Liver (tissue), 9 donors: ENCODE measurements around the gene CABS1. TPM values are rescaled to one million over a fixed set of nuclear protein-coding genes. Genes with fewer than 3 reads are reported as not detected.

Experiments
- DNase-seq: peaks from one replicate; pipeline ENCODE4 v3.0.0-alpha.2; 2017; ENCODE audit warnings: low spot score
- H3K27ac ChIP-seq, 2 donors: one replicate each; pipeline ENCODE4 v1.7.0; 2013; ENCODE audit warnings: inconsistent platforms in 2 of 2, low read length in 2 of 2, control low read depth in 1 of 2, low read depth in 1 of 2, mild to moderate bottlenecking in 1 of 2
- H3K27me3 ChIP-seq, 4 donors: one replicate each; pipeline versions ENCODE4 v1.6.1 to v1.7.0; 2013; ENCODE audit warnings: low read length in 3 of 4, inconsistent platforms in 1 of 4, mild to moderate bottlenecking in 1 of 4, moderate library complexity in 1 of 4; ENCODE audit not compliant: control insufficient read depth in 4 of 4, insufficient read depth in 4 of 4
- H3K36me3 ChIP-seq, 4 donors: one replicate each; pipeline versions ENCODE4 v1.6.1 to v1.7.0; 2013; ENCODE audit warnings: low read length in 3 of 4, mild to moderate bottlenecking in 3 of 4, low read depth in 1 of 4, moderate library complexity in 1 of 4; ENCODE audit not compliant: control insufficient read depth in 4 of 4, insufficient read depth in 3 of 4
- H3K4me1 ChIP-seq, 4 donors: one replicate each; pipeline versions ENCODE4 v1.6.1 to v1.7.0; 2013; ENCODE audit warnings: low read length in 3 of 4, mild to moderate bottlenecking in 3 of 4, moderate library complexity in 1 of 4; ENCODE audit not compliant: control insufficient read depth in 4 of 4, insufficient read depth in 4 of 4
- H3K4me3 ChIP-seq, 3 donors: one replicate each; pipeline versions ENCODE4 v1.6.1 to v1.7.0; 2013; ENCODE audit warnings: low read length in 3 of 3, control low read depth in 1 of 3, low read depth in 1 of 3, mild to moderate bottlenecking in 1 of 3
- H3K9ac ChIP-seq, 2 donors: one replicate each; pipeline ENCODE4 v1.7.0; 2013; ENCODE audit warnings: low read length in 2 of 2, mild to moderate bottlenecking in 2 of 2, moderate library complexity in 2 of 2, control low read depth in 1 of 2, low read depth in 1 of 2
- H3K9me3 ChIP-seq, 4 donors: one replicate each; pipeline versions ENCODE4 v1.6.1 to v1.7.0; 2013; ENCODE audit warnings: low read length in 3 of 4; ENCODE audit not compliant: control insufficient read depth in 4 of 4
- EGR1 ChIP-seq, 2 donors: IDR thresholded peaks; 2 replicates each; pipeline ENCODE4 v1.6.1; 2016 to 2018; ENCODE audit warnings: antibody characterized with exemption in 2 of 2, low read depth in 2 of 2
- FOXA1 ChIP-seq: IDR thresholded peaks from 2 replicates; pipeline ENCODE4 v1.6.1; 2016; ENCODE audit warnings: antibody characterized with exemption
- FOXA2 ChIP-seq: IDR thresholded peaks from 2 replicates; pipeline ENCODE4 v1.6.1; 2016; ENCODE audit warnings: antibody characterized with exemption
- GABPA ChIP-seq, 2 donors: IDR thresholded peaks in 1 of 2; conservative IDR thresholded peaks in 1 of 2; 2 replicates each; pipeline ENCODE4 v1.6.1; 2016; ENCODE audit warnings: antibody characterized with exemption in 2 of 2, mild to moderate bottlenecking in 1 of 2, moderate library complexity in 1 of 2
- HNF4A ChIP-seq, 2 donors: conservative IDR thresholded peaks; 2 replicates each; pipeline ENCODE4 v1.6.1; 2016; ENCODE audit warnings: antibody characterized with exemption in 2 of 2, mild to moderate bottlenecking in 2 of 2
- HNF4G ChIP-seq: IDR thresholded peaks from 2 replicates; pipeline ENCODE4 v1.6.1; 2016; ENCODE audit warnings: antibody characterized with exemption
- JUND ChIP-seq, 2 donors: IDR thresholded peaks; 2 replicates each; pipeline ENCODE4 v1.6.1; 2016; ENCODE audit warnings: antibody characterized with exemption in 2 of 2
- NR2F2 ChIP-seq: IDR thresholded peaks from 2 replicates; pipeline ENCODE4 v1.6.1; 2016; ENCODE audit warnings: antibody characterized with exemption
- RAD21 ChIP-seq, 2 donors: IDR thresholded peaks; 2 replicates each; pipeline ENCODE4 v1.6.1; 2016; ENCODE audit warnings: antibody characterized with exemption in 2 of 2, mild to moderate bottlenecking in 2 of 2
- RXRA ChIP-seq, 2 donors: IDR thresholded peaks; 2 replicates each; pipeline ENCODE4 v1.6.1; 2017 to 2018; ENCODE audit warnings: antibody characterized with exemption in 2 of 2, mild to moderate bottlenecking in 1 of 2
- TAF1 ChIP-seq: conservative IDR thresholded peaks from 2 replicates; pipeline ENCODE4 v1.6.1; 2016; ENCODE audit warnings: antibody characterized with exemption, mild to moderate bottlenecking
- YY1 ChIP-seq: IDR thresholded peaks from 2 replicates; pipeline ENCODE4 v1.6.1; 2016; ENCODE audit warnings: antibody characterized with exemption, mild to moderate bottlenecking
- WGBS: extraction: QIAGEN DNeasy Blood & Tissue Kit; methylation state at CpG from one replicate; pipeline ENCODE4 v1.1.7; 2013; 5-methylcytosine and 5-hydroxymethylcytosine counted together
- polyA plus RNA-seq, 2 donors: library from polyadenylated mRNA; stranded (reverse) in 1 of 2; unstranded in 1 of 2; fragments of 200-250 nt in 1 of 2; fragments of >200 nt in 1 of 2; fragmentation: Nextera tagmentation in 1 of 2; extraction: Ambion mirVana in 1 of 2; gene quantifications; one replicate each; pipeline versions ENCODE4 v1.2.1 to v1.2.3, GENCODE V29; 2013 to 2015
- total RNA-seq, 2 donors: library from RNA; depleted of rRNA; stranded (reverse); fragments of >200 nt; gene quantifications; one replicate each; pipeline ENCODE4 v1.2.3, GENCODE V29; 2014
- TF ChIP-seq, protein P1 (sequence below): IDR thresholded peaks from 2 replicates; pipeline ENCODE4 v1.6.1; 2016; ENCODE audit warnings: antibody characterized with exemption
- TF ChIP-seq, protein P2 (sequence below): fragments of 150-350 bp; IDR thresholded peaks from 2 replicates; pipeline ENCODE4 v1.5.1; 2017; ENCODE audit warnings: improper control_type of control experiment, low read depth, low read length; ENCODE audit not compliant: missing input control
- TF ChIP-seq, protein P3 (sequence below): IDR thresholded peaks from 2 replicates; pipeline ENCODE4 v1.6.1; 2016; ENCODE audit warnings: antibody characterized with exemption
- TF ChIP-seq, protein P4 (sequence below): IDR thresholded peaks from 2 replicates; pipeline ENCODE4 v1.6.1; 2016; ENCODE audit warnings: antibody characterized with exemption
- TF ChIP-seq, protein P5 (sequence below): IDR thresholded peaks from 2 replicates; pipeline ENCODE4 v1.6.1; 2016; ENCODE audit warnings: antibody characterized with exemption, mild to moderate bottlenecking
- donor health status: healthy.
- donor health status: healthy.
- donor health status: healthy.
- donor health status: healthy.
- donor health status: healthy.

Gene CABS1
- total and polyA plus RNA-seq, 4 donors, result not detected

DNA sequence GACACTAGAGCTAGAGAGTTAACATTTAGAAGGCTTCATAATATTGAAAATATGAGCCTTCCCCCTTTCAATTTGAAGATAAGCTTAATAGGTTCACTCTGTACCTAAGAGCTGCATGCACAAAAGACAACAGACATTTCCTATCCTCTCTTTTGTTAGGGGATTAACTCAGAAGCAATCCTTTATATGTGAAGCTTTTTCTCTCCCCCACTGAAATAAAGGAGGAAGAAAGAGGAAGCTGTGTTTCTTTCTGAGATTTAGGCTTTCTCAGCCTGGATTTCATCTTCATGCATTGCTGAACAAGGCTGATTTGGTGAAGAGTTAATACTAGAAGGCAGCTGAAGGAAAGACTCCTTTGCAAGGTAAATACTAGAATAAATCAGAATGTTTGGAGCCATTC is 21.0 kb upstream of the CABS1 start:
- Histone ChIP-seq H3K4me1 (no peaks in the 10 kb centered on the region), H3K9me3 (no peaks in the 10 kb centered on the region), H3K36me3 (no peaks in the 10 kb centered on the region), H3K27me3 (no peaks in the 10 kb centered on the region), H3K9ac (no peak overlapping the region), H3K27ac (no peak overlapping the region), H3K4me3 (no peak overlapping the region)
- DNase-seq, result no peak
- no peak for TF ChIP-seq EGR1 (IDR thresholded peaks at IDR 0.05; ENCODE audit: low read depth in 2 of 2)
- no peak for TF ChIP-seq HNF4G
- TF ChIP-seq, protein P1, sequence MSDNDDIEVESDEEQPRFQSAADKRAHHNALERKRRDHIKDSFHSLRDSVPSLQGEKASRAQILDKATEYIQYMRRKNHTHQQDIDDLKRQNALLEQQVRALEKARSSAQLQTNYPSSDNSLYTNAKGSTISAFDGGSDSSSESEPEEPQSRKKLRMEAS, result no peak
- TF ChIP-seq, protein P2, sequence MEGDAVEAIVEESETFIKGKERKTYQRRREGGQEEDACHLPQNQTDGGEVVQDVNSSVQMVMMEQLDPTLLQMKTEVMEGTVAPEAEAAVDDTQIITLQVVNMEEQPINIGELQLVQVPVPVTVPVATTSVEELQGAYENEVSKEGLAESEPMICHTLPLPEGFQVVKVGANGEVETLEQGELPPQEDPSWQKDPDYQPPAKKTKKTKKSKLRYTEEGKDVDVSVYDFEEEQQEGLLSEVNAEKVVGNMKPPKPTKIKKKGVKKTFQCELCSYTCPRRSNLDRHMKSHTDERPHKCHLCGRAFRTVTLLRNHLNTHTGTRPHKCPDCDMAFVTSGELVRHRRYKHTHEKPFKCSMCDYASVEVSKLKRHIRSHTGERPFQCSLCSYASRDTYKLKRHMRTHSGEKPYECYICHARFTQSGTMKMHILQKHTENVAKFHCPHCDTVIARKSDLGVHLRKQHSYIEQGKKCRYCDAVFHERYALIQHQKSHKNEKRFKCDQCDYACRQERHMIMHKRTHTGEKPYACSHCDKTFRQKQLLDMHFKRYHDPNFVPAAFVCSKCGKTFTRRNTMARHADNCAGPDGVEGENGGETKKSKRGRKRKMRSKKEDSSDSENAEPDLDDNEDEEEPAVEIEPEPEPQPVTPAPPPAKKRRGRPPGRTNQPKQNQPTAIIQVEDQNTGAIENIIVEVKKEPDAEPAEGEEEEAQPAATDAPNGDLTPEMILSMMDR, result no peak
- TF ChIP-seq NR2F2, result no peak
- no peak for TF ChIP-seq FOXA1
- TF ChIP-seq GABPA (IDR thresholded peaks at IDR 0.05 in 1 of 2, conservative IDR thresholded peaks at IDR 0.05 in 1 of 2), result no peak
- no peak for TF ChIP-seq HNF4A (conservative IDR thresholded peaks at IDR 0.05)
- TF ChIP-seq FOXA2, result no peak
- TF ChIP-seq JUND (IDR thresholded peaks at IDR 0.05), result no peak
- TF ChIP-seq, protein P3, sequence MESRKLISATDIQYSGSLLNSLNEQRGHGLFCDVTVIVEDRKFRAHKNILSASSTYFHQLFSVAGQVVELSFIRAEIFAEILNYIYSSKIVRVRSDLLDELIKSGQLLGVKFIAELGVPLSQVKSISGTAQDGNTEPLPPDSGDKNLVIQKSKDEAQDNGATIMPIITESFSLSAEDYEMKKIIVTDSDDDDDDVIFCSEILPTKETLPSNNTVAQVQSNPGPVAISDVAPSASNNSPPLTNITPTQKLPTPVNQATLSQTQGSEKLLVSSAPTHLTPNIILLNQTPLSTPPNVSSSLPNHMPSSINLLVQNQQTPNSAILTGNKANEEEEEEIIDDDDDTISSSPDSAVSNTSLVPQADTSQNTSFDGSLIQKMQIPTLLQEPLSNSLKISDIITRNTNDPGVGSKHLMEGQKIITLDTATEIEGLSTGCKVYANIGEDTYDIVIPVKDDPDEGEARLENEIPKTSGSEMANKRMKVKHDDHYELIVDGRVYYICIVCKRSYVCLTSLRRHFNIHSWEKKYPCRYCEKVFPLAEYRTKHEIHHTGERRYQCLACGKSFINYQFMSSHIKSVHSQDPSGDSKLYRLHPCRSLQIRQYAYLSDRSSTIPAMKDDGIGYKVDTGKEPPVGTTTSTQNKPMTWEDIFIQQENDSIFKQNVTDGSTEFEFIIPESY, result no peak
- TF ChIP-seq YY1, result no peak
- no peak for TF ChIP-seq RXRA (IDR thresholded peaks at IDR 0.05)
- TF ChIP-seq, protein P4, sequence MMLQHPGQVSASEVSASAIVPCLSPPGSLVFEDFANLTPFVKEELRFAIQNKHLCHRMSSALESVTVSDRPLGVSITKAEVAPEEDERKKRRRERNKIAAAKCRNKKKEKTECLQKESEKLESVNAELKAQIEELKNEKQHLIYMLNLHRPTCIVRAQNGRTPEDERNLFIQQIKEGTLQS, result no peak
- TF ChIP-seq, protein P5, sequence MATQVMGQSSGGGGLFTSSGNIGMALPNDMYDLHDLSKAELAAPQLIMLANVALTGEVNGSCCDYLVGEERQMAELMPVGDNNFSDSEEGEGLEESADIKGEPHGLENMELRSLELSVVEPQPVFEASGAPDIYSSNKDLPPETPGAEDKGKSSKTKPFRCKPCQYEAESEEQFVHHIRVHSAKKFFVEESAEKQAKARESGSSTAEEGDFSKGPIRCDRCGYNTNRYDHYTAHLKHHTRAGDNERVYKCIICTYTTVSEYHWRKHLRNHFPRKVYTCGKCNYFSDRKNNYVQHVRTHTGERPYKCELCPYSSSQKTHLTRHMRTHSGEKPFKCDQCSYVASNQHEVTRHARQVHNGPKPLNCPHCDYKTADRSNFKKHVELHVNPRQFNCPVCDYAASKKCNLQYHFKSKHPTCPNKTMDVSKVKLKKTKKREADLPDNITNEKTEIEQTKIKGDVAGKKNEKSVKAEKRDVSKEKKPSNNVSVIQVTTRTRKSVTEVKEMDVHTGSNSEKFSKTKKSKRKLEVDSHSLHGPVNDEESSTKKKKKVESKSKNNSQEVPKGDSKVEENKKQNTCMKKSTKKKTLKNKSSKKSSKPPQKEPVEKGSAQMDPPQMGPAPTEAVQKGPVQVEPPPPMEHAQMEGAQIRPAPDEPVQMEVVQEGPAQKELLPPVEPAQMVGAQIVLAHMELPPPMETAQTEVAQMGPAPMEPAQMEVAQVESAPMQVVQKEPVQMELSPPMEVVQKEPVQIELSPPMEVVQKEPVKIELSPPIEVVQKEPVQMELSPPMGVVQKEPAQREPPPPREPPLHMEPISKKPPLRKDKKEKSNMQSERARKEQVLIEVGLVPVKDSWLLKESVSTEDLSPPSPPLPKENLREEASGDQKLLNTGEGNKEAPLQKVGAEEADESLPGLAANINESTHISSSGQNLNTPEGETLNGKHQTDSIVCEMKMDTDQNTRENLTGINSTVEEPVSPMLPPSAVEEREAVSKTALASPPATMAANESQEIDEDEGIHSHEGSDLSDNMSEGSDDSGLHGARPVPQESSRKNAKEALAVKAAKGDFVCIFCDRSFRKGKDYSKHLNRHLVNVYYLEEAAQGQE, result no peak
- TF ChIP-seq TAF1, result no peak

DNA sequence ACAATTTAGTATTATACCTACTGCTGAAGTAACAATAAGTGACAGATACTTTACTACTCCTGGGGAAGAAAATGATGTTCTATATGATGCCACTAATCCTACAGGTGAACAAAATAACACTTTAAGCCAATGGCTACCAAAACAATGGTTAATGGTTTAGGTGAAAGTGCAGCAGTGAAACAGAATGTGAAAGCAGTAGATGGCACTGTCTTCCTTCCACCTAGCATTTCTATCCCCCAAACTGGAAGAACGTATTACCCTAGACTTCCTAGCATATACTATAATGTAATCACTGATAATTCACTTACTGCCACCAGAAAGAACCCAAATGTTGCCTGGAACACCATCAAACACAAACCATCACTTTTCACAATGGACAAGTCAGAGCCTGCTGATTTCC is 18.9 kb upstream of the CABS1 start:
- WGBS, result 38% methylated on average over 1 of the region's 1 CpG

More for the DNA sequence above, 18.9 kb upstream of the CABS1 start:
- H3K4me3 ChIP-seq, result no peak overlapping the region
- no peaks in the 10 kb centered on the region for H3K27me3 ChIP-seq
- H3K4me1 ChIP-seq, result no peaks in the 10 kb centered on the region
- no peak overlapping the region for H3K27ac ChIP-seq
- H3K9me3 ChIP-seq, result no peaks in the 10 kb centered on the region
- DNase-seq, result no peak
- TF ChIP-seq FOXA1, result no peak
- no peak for TF ChIP-seq HNF4G
- no peak for TF ChIP-seq GABPA (IDR thresholded peaks at IDR 0.05 in 1 of 2, conservative IDR thresholded peaks at IDR 0.05 in 1 of 2)
- TF ChIP-seq, protein P3, result no peak
- TF ChIP-seq RAD21 (IDR thresholded peaks at IDR 0.05), result peak in 1 of 2 donors; percentile 48
- TF ChIP-seq, protein P2, result peak; percentile 5
- no peak for TF ChIP-seq FOXA2
- no peak overlapping the region for H3K9ac ChIP-seq
- H3K36me3 ChIP-seq, result no peaks in the 10 kb centered on the region
